NCI-H2081 (cell line): ENCODE measurements around the gene RNGTT.
"Not testable (repeated sequence)": the region's sequence is repeated elsewhere in the genome, so short reads cannot be mapped to it uniquely, and the experiment has no call there.

ENCODE experiments used
- DNase-seq, 2 experiments: peaks; one replicate each; lab custom pipeline; 2025; lab: John Stamatoyannopoulos, UW

Gene RNGTT

DNA sequence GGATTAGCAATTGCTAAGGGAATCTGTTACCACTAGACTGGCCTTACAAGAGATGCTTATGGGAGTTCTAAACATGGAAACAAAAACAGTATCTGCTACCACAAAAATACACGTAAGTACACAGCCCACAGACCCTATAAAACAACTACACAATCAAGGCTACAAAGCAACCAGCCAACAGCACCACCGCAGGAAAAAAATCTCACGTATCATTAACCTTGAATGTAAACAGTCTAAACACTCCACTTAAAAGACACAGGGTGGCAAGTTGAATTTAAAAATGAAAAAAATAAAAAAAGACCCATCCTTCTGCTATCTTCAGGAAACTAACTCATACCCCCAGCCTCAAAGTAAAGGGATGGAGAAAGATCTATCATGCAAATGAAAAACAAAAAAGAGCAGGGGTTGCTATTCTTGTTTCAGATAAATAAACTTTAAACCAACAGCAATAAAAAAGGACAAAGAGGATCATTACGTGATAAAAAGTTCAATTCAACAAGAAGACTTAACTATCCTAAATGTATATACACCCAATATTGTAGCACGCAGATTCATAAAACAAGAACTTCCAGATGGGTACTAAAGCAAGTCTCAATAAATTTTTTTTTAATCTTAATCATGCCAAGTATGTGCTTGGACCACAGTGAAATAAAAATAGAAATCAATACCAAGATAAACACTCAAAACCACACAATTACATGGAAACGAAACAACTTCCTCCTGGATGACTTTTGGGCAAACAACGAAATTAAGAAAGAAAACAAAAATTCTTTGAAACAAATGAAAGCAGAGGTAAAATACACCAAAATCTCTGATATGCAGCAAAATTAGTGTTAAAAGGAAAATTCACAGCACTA is 52.3 kb downstream of the RNGTT start:
- DNase-seq: peak; percentile 4 to 17

DNA sequence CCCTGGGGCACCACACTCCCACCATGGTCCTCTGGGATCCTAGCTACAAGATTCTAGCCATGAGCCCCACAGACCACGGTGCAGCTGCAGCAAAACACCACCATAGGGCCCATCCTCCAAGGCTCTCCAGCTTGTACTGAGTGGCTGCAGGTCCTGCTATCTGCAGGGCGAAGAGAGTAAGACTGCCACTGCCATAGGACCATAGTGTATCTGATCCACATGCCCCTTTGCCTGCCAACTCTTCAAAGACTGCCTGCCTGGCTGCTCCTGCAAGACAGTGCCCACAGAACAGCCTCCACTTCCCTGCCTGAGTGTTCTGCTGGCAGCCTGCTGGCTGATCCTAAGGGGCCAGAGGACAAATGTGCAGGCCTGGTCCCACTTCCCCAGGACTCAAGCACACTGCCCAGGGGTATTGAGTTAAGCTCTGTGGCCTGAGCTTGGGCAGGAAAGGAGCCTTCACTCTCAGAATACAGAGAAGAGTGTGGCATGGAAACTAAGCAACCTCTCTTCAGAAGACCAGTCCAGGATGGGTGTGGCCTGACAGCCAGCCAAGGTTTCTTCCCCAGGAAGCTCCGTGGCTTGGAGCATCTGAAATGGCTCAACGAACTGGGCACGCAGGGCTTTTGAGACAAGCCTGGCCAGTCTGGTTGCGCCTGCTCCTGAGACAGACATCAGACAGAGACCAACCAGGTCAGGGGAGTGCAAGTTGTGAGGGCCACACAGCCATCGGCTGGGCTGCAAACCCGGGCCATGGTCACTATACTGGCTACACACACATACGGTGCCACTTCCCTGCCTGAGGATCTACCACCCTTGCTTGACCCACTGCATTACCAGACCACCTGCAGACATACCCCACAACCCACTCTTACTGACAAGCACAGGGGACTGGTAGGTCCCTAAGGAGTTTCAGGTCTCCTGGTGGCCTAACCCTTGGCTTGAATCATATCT is 54.5 kb downstream of the RNGTT start:
- DNase-seq: no peak

GRCh38 chr6:88907148-88907547 is 56.3 kb downstream of the RNGTT start:
- not testable (repeated sequence) for DNase-seq

- no peak for DNase-seq
Observed at GRCh38 chr6:88899569-88900316, 63.7 kb downstream of the RNGTT start.

GRCh38 chr6:88895911-88896310 is 67.5 kb downstream of the RNGTT start:
- DNase-seq: no peak

- no peak for DNase-seq
Observed at GRCh38 chr6:88890860-88891845, 72.3 kb downstream of the RNGTT start.

DNA sequence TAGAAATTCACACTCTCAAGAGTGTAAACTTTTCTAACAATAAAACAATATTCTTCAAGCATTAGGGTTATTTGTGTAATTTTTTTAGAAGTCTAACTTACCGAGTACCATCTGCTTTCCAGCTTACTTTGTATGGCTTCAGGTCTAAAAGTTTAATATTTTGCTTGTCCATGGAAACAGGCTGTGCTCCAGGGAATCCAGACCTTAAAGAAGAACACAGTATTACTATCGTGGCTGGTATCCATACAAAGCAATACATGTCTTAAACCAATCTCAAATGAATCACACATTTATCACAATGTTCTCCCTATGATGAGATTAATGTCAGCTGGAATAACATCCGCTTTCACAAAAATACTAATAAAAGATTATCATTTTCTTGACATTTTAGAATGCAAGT is 73.0 kb downstream of the RNGTT start:
- DNase-seq: no peak

DNA sequence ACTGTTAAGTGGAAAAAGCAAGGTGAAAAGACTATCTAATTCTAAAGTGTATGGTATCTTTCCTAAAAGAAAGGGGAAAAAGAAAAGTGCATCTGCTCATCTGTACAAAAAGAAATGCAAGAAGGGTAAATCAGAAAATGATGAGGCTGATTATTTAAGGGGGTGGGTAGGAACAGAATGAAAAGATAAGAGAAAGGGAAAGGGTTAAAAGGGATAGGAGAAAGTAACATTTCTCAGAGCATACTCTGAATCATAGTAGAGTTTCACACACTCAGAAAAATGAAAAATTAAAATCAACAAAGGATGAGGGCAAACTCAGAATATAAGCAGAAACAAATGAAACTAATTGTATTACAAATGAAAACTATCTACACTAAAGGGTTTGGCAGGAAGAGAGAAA is 79.1 kb downstream of the RNGTT start:
- DNase-seq: no peak

DNA sequence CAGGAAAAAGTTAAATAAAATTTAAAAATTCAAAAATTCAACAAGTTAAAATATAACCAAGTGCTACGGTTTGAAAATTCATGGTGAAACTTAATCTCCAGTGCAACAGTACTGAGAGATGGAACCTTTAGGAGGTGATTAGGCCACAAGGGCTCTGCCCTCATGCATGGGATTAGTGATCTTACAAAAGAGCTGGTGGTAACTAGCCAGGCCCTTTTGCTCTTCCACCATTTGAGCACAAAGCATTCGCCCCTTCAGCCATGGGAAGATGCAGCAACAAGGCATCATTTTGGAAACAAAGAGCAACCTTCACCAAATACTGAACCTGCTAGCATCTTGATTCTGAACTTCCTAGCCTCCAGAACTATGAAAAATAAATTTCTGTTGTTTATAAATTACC is 80.9 kb downstream of the RNGTT start:
- no peak for DNase-seq

- DNase-seq: no peak
Observed at GRCh38 chr6:88881451-88881850, 82.0 kb downstream of the RNGTT start.

DNA sequence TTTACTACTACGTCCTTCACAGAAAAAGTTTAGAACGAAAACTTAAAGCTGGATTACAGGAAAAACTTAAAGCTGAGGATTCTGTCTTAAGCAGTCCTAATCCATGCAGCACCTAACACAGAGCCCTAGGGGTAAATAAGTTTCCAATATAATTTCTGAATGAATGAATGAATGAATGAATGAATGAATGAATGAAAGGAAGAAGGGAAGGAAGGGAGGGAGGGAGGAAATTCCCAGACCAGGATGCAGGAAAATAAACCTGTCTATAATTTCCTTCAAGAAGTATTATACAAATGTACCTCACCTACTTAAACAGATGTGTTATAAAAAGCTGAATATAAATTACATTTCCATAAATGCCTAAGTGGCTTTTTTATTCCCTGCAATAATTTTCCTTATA is 83.4 kb downstream of the RNGTT start:
- no peak for DNase-seq

DNA sequence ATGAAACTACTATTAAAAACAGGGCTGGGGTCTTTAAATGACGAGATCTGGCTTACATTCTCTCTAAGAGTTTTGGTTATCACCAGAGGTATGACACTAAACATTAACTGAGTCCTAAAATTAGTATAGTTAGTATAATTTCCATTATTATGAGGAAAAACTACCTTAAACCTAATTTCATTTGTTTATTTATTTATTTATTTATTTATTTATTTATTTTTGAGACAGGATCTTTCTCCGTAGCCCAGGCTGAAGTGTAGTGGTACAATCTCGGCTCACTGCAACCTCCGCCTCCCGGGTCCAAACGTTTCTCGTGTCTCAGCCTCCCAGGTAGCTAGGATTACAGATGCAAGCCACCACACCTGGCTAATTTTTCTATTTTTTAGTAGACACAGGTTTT is 85.5 kb downstream of the RNGTT start:
- no peak for DNase-seq

GRCh38 chr6:88872962-88873361 is 90.5 kb downstream of the RNGTT start:
- no peak for DNase-seq

DNA sequence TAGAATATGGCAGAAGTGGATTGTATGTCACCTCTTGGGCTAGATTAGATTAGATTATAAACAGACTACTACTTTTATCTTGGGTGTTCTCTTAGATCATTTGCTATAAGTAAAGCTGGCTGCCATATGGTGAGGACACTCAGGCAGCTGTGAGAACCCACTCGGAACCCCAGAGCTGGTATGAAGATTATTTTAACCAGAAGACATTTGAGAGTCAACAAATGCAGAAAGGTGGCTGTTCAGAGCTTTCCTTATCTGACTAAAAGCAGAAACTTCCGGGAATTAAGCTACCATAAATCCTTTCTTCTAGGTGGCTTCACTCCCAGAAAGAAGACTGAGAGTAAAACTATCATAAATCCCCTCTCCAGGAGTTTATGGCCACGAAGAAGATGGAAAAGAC is 91.9 kb downstream of the RNGTT start:
- no peak for DNase-seq

GRCh38 chr6:88870717-88871330 is 92.6 kb downstream of the RNGTT start:
- DNase-seq: peak; percentile 49 to 70

- DNase-seq: no peak
Observed at GRCh38 chr6:88869263-88870020, 94.0 kb downstream of the RNGTT start.

DNA sequence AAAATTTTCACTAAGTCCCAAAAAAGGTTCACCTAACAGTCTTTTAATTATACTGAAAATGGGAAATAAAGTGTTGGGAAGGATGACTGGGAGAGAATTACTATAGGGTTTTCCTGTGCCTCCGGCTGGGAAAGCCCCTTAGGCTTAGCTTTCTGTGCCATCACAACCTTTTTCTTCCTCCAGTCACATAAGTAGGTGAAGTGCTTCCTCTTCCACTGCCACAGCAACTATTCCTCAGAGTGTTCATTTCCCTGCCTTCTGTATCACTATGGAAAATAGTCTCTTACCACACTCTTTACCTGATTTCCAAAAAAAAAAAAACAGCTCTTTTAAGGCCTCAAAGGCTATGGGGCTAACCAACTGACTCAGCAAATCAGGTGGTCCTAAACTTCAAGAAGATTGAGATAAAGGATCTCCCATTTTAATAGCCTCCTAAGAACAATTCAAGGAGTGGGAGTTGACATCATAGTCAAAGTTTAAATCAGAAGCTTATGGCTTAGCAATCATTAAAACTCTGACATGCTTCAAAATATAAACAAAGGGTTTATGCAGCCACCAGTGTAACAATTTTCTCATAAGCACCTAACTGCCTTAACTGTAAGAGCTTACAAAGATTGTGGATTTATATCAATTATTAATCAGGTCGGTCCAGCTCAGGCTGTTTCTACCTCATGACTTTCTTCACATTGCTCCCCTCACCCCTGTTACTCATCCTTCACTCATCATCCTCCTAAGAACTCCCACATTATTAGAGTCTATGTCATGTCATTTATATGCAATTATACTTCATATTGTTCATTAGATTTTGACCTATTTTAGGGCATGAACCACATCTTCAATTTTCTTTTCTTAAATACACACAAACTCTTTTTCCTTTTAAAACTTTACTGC is 95.3 kb downstream of the RNGTT start:
- DNase-seq: no peak

DNA sequence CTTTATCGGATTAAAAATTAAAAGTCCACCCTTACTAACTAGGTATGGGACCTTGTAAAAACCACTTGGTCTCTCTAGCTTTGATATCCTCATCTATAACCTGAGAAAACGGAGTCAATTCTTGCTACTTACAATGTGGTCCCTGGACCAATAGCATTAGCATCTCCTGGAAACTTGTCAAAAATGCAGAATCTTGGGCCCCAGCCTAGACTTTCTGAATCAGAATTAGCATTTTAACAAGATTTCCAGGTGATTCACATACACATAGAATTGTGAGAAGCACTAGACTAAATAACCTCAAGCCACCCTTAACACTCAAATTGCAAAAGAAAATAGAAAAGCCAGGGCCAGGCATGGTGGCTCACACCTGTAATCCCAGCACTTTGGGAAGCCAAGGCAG is 96.6 kb downstream of the RNGTT start:
- DNase-seq: no peak

GRCh38 chr6:88865275-88865674 is 98.1 kb downstream of the RNGTT start:
- no peak for DNase-seq
